HG03280 (cell line): Measurements from ENCODE around the gene TK1.

Source experiments
- ATAC-seq: cut with Tn5 transposase; IDR thresholded peaks from one replicate; pipeline ENCODE4 v1.9.1; 2021; ENCODE audit warnings: mild to moderate bottlenecking, moderate library complexity; ENCODE audit not compliant: unreplicated experiment

Gene TK1

GRCh38 chr17:78125138-78125913 is 61.5 kb downstream of the TK1 start:
- ATAC-seq = no peak

GRCh38 chr17:78124836-78125137 is 62.1 kb downstream of the TK1 start:
- ATAC-seq = no peak
